ENCODE results near the gene GPR158. TPM values are rescaled to one million over a fixed set of nuclear protein-coding genes. Genes with fewer than 3 reads are reported as not detected.

Gene GPR158
- total RNA-seq, 1 donor from 2014 or later = under 0.01 TPM

- no peak for DNase-seq (ENCODE audit: low read depth in 2 of 2)
Measured at GRCh38 chr10:25390733-25391132, 215.9 kb downstream of the GPR158 start.

GRCh38 chr10:25392132-25392531 is 217.3 kb downstream of the GPR158 start:
- DNase-seq (ENCODE audit: low read depth in 2 of 2) = no peak

- no peak for DNase-seq (ENCODE audit: low read depth in 2 of 2)
Measured at GRCh38 chr10:25393621-25394020, 218.8 kb downstream of the GPR158 start.

- no peak for DNase-seq (ENCODE audit: low read depth in 2 of 2)
Measured at GRCh38 chr10:25398680-25399079, 223.9 kb downstream of the GPR158 start.

- no peak for DNase-seq (ENCODE audit: low read depth in 2 of 2)
Measured at GRCh38 chr10:25405871-25406270, 231.1 kb downstream of the GPR158 start.

GRCh38 chr10:25417611-25418010 is 242.8 kb downstream of the GPR158 start:
- DNase-seq (ENCODE audit: low read depth in 2 of 2) = no peak

- DNase-seq (ENCODE audit: low read depth in 2 of 2) = no peak
Measured at GRCh38 chr10:25425776-25426175, 251.0 kb downstream of the GPR158 start.

GRCh38 chr10:25436431-25436830 is 261.6 kb downstream of the GPR158 start:
- DNase-seq (ENCODE audit: low read depth in 2 of 2) = no peak

- no peak for DNase-seq (ENCODE audit: low read depth in 2 of 2)
Measured at GRCh38 chr10:25441270-25441669, 266.5 kb downstream of the GPR158 start.

GRCh38 chr10:25444266-25444665 is 269.5 kb downstream of the GPR158 start:
- no peak for DNase-seq (ENCODE audit: low read depth in 2 of 2)

- DNase-seq (ENCODE audit: low read depth in 2 of 2) = no peak
Measured at GRCh38 chr10:25451401-25451800, 276.6 kb downstream of the GPR158 start.

- no peak for DNase-seq (ENCODE audit: low read depth in 2 of 2)
Measured at GRCh38 chr10:25453619-25454018, 278.8 kb downstream of the GPR158 start.

- DNase-seq (ENCODE audit: low read depth in 2 of 2) = no peak
Measured at GRCh38 chr10:25455980-25456567, 281.3 kb downstream of the GPR158 start.

GRCh38 chr10:25457552-25457951 is 282.8 kb downstream of the GPR158 start:
- no peak for DNase-seq (ENCODE audit: low read depth in 2 of 2)

- DNase-seq (ENCODE audit: low read depth in 2 of 2) = no peak
Measured at GRCh38 chr10:25465582-25466372, 291.0 kb downstream of the GPR158 start.

- DNase-seq (ENCODE audit: low read depth in 2 of 2) = no peak
Measured at GRCh38 chr10:25467881-25468280, 293.1 kb downstream of the GPR158 start.

- no peak for DNase-seq (ENCODE audit: low read depth in 2 of 2)
Measured at GRCh38 chr10:25481467-25481866, 306.7 kb downstream of the GPR158 start.

- DNase-seq (ENCODE audit: low read depth in 2 of 2) = no peak
Measured at GRCh38 chr10:25483999-25484398, 309.2 kb downstream of the GPR158 start.

GRCh38 chr10:25487266-25487665 is 312.5 kb downstream of the GPR158 start:
- no peak for DNase-seq (ENCODE audit: low read depth in 2 of 2)

- no peak for DNase-seq (ENCODE audit: low read depth in 2 of 2)
Measured at GRCh38 chr10:25492040-25492439, 317.2 kb downstream of the GPR158 start.

- no peak for DNase-seq (ENCODE audit: low read depth in 2 of 2)
Measured at GRCh38 chr10:25492680-25493079, 317.9 kb downstream of the GPR158 start.

- peak in 1 of 2 donors; percentile 33 for DNase-seq (ENCODE audit: low read depth in 2 of 2)
Measured at GRCh38 chr10:25493122-25493893, 318.5 kb downstream of the GPR158 start.

All from dermis microvascular lymphatic vessel endothelial cell (primary cell).